ENCODE measurements around the gene CTAGE8. TPM values are rescaled to one million over a fixed set of nuclear protein-coding genes. Genes with fewer than 3 reads are reported as not detected.

The CTAGE8 gene, protein sequence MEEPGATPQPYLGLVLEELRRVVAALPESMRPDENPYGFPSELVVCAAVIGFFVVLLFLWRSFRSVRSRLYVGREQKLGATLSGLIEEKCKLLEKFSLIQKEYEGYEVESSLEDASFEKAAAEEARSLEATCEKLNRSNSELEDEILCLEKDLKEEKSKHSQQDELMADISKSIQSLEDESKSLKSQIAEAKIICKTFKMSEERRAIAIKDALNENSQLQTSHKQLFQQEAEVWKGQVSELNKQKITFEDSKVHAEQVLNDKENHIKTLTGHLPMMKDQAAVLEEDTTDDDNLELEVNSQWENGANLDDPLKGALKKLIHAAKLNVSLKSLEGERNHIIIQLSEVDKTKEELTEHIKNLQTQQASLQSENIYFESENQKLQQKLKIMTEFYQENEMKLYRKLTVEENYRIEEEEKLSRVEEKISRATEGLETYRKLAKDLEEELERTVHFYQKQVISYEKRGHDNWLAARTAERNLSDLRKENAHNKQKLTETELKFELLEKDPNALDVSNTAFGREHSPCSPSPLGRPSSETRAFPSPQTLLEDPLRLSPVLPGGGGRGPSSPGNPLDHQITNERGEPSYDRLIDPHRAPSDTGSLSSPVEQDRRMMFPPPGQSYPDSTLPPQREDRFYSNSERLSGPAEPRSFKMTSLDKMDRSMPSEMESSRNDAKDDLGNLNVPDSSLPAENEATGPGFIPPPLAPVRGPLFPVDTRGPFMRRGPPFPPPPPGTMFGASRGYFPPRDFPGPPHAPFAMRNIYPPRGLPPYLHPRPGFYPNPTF
- total RNA-seq, result 0.38 and 1.6 TPM in 2 replicates

DNA sequence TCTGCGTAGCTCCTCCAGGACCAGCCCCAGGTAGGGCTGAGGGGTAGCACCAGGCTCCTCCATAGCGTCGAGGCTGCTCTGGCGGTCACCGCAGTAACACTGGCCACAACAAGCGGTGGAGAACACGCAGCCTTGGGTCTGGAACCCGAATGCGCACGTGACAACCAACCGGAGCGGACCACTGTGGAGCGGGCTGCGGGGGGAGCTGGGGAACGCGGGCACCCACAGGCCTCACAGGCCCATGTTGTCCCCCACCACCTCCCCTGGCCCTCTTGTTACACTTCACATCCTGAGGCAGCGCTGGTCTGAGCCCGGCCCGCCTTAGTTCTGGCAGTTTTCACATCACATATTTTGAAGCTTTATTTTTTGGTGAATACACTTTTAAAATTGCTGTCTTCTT lies at the start of gene CTAGE8:
TSS of gene CTAGE8 (minus strand) at position 101 of the 400 bp plus-strand sequence. CDS start at position 63, 38 bp downstream.

DNA sequence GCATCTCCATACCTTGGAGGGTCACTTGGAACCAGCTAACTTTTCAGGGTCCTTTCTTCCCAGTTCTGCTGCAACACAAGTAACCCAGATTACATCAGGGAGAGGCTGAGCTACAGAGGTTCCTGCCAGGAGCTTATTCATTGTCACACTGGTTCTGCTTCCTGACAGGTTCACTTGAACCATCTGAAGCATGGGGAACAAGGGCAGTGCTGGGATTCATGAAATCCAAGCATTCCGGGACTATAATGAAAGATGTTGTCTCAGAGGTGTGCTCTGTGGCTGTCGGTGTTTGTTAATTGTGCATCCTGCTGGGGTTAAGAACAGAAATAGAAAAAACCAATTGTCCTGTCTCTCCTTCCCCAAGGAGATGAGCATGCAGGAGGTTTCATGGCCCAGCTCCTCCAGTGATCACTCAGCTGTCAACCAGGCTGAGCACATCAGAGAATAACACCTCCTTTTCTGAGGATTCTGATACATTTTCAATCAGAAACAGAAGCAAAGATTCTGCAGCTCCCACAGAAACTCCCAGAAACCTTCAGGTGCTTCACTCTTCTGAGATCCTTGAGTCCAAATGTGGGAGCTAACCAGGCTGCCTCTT lies 42.9 kb upstream of the CTAGE8 start, which contains the start of gene OR2A1:
TSS of gene OR2A1 (plus strand) at position 548 of the 598 bp plus-strand sequence. CDS start 5,706 bp downstream, outside the sequence.

DNA sequence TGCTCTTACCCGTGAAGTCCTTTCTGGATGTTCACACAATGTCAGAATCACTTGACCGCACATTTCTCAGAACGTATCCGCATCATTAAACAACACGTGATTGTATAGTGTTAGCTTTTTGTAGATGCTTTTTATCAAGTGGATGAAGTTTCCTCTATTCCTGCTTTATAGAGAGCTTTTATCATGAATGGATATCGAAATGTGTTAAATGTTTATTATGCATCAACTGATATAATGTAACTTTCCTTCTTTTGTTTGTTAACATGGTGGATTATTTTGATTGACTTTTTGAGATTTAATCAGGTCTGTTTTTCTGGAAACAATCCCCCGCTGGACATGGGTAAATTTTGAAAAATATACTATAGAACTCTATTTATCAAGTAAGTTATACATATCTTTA lies 4.4 kb downstream of the CTAGE8 start, which contains the start of gene OR2A7:
TSS of gene OR2A7 (minus strand) at position 101 of the 400 bp plus-strand sequence. CDS start 5,164 bp downstream, outside the sequence.

DNA sequence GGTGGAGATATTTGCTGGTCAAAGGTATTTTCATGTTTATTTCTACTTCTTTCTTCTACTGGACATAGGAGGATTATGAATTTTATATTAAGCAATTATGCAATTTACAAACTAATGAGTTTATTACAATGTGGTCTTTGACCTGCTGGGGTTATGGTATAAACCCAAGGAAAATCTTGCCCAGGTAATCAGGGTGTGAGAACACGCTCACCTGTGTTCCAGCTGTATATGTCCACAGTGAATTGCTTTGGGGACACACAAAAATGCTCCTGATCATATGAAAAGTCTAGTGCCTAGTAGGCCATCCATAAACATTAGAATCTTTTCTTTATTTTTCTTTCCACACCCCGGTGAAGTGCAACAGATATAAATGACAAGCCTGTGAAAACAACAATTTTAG lies 29.7 kb downstream of the CTAGE8 start, which contains the start of gene OR2A42:
TSS of gene OR2A42 (minus strand) at position 241 of the 400 bp plus-strand sequence. CDS start 6,762 bp downstream, outside the sequence.

Other genes starting within 250 kb of the CTAGE8 start
- gene OR2A5, start 220.3 kb downstream of the CTAGE8 start, total RNA-seq, result not detected in 2 replicates
- gene OR2A25, start 199.5 kb downstream of the CTAGE8 start, total RNA-seq, result not detected in 2 replicates
- not detected in 2 replicates for gene OR2A12, start 183.0 kb downstream of the CTAGE8 start, total RNA-seq
- not detected in 2 replicates for gene OR2A2, start 159.7 kb downstream of the CTAGE8 start, total RNA-seq
- gene OR2A14, start 146.1 kb downstream of the CTAGE8 start, total RNA-seq, result not detected in 2 replicates
- 0.65 and 1.6 TPM in 2 replicates for gene CTAGE4, start 85.8 kb downstream of the CTAGE8 start, total RNA-seq
- 1.5 and 3.8 TPM in 2 replicates for gene ARHGEF35, start 73.5 kb downstream of the CTAGE8 start, total RNA-seq
- under 0.01 and 0.49 TPM in 2 replicates for gene OR2A42, start 29.7 kb downstream of the CTAGE8 start, total RNA-seq
- 1.1 and 2.2 TPM in 2 replicates for gene OR2A7, start 4.5 kb downstream of the CTAGE8 start, total RNA-seq
- gene OR2A1, start 43.1 kb upstream of the CTAGE8 start, total RNA-seq, result 0.13 and 0.33 TPM in 2 replicates
- gene ARHGEF5, start 86.1 kb upstream of the CTAGE8 start, total RNA-seq, result 16.1 and 25.6 TPM in 2 replicates
- not detected in 2 replicates for gene NOBOX, start 134.4 kb upstream of the CTAGE8 start, total RNA-seq

Measured in mesangial cell (primary cell).